Cardiac septum (tissue), 1 donor: ENCODE results near the gene RAB11FIP3. TPM values are rescaled to one million over a fixed set of nuclear protein-coding genes. Genes with fewer than 3 reads are reported as not detected.
A peak's percentile ranks its signal among the peaks of the same experiment; 100 is the strongest.
"Not testable (repeated sequence)": the region's sequence is repeated elsewhere in the genome, so short reads cannot be mapped to it uniquely, and the experiment has no call there.

Source experiments
- DNase-seq: peaks from one replicate; pipeline ENCODE4 v3.0.0-alpha.2; 2020; ENCODE audit warnings: low spot score
- intact Hi-C: fragments of 100-400 bp; cut with DNase I; formaldehyde crosslinking; loops from one replicate; pipeline ENCODE4 v1.14.0; 2022
- total RNA-seq: library from RNA; stranded (reverse); fragmentation: NEBNext Ultra II Directional; extraction: Animal tissue kit (Norgen Biotek cat#: 25700); gene quantifications from one replicate; pipeline ENCODE4 v1.2.1, GENCODE V29; 2021
- donor health status: DM: no; HTN: no; CAD: no.

The RAB11FIP3 gene
- total RNA-seq, 1 donor from 2014 or later: 52.2 TPM

GRCh38 chr16:387761-388666 is 37.4 kb upstream of the RAB11FIP3 start:
- DNase-seq, intact Hi-C loops: not testable (repeated sequence)

- intact Hi-C loops: no loop called here
- no peak for DNase-seq
Measured at GRCh38 chr16:389352-389751, 36.1 kb upstream of the RAB11FIP3 start.

- DNase-seq: no peak
- intact Hi-C loops: no loop called here
Measured at GRCh38 chr16:391885-392335, 33.5 kb upstream of the RAB11FIP3 start.

GRCh38 chr16:392450-393030 is 32.9 kb upstream of the RAB11FIP3 start:
- DNase-seq: no peak
- intact Hi-C loops: no loop called here

GRCh38 chr16:396199-396598 is 29.2 kb upstream of the RAB11FIP3 start:
- DNase-seq: no peak
- intact Hi-C loops: no loop called here

- no peak for DNase-seq
Measured at GRCh38 chr16:396605-397004, 28.8 kb upstream of the RAB11FIP3 start.

GRCh38 chr16:397135-397661 is 28.3 kb upstream of the RAB11FIP3 start, which contains the start of gene NME4:
Gene NME4, plus strand, starts transcription at chr16:397199. Its CDS starts 24 bp downstream, at chr16:397223.
- no peak for DNase-seq
- intact Hi-C loops: no loop called here

More at GRCh38 chr16:396605-397004, 28.8 kb upstream of the RAB11FIP3 start:
- intact Hi-C loops: no loop called here

GRCh38 chr16:397736-398332 is 27.6 kb upstream of the RAB11FIP3 start:
- no peak for DNase-seq
- intact Hi-C loops: no loop called here

- intact Hi-C loops: no loop called here
- DNase-seq: no peak
Measured at GRCh38 chr16:398561-399339, 26.7 kb upstream of the RAB11FIP3 start.

- no peak for DNase-seq
- intact Hi-C loops: loop anchor here (2.0 kb wide), 1 partner anchor 25 kb away; the partner anchor contains the start of gene RAB11FIP3
Measured at GRCh38 chr16:399340-400019, 26.0 kb upstream of the RAB11FIP3 start.

- no peak for DNase-seq
- intact Hi-C loops: loop anchor here (2.0 kb wide), 1 partner anchor 25 kb away; the partner anchor contains the start of gene RAB11FIP3
Measured at GRCh38 chr16:400061-400591, 25.3 kb upstream of the RAB11FIP3 start.

- DNase-seq: peak; percentile 99
- intact Hi-C loops: loop anchor here (2.0 kb wide), 1 partner anchor 23 kb away; the partner anchor contains the start of gene RAB11FIP3
Measured at GRCh38 chr16:401468-402348, 23.7 kb upstream of the RAB11FIP3 start, which contains the start of gene DECR2. Gene DECR2, plus strand, starts transcription at chr16:401885. Its CDS starts 79 bp downstream, at chr16:401964.

GRCh38 chr16:404971-405486 is 20.4 kb upstream of the RAB11FIP3 start:
- DNase-seq: no peak
- intact Hi-C loops: no loop called here

- intact Hi-C loops: no loop called here
- DNase-seq: no peak
Measured at GRCh38 chr16:405548-406506, 19.6 kb upstream of the RAB11FIP3 start.

- no peak for DNase-seq
- intact Hi-C loops: no loop called here
Measured at GRCh38 chr16:407253-407652, 18.2 kb upstream of the RAB11FIP3 start.
